Loucy (cell line): ENCODE results near the gene DKC1.
A peak's percentile ranks its signal among the peaks of the same experiment; 100 is the strongest.

Experiments
- H2AFZ ChIP-seq: fragments of 200-600 bp; sonication (generic); 2 replicates; pipeline ENCODE4 v1.6.0; 2016; ENCODE audit warnings: antibody characterized with exemption, mild to moderate bottlenecking, low read length, moderate library complexity
- H3F3A ChIP-seq: fragments of 200-600 bp; 2 replicates; pipeline ENCODE4 v1.6.0; 2016; ENCODE audit warnings: antibody characterized with exemption, low read depth, mild to moderate bottlenecking
- H3K27me3 ChIP-seq: fragments of 200-600 bp; sonication (generic); 2 replicates; pipeline ENCODE4 v1.6.1; 2014; ENCODE audit warnings: low read length, mild to moderate bottlenecking; ENCODE audit not compliant: insufficient read depth, poor library complexity, severe bottlenecking
- H3K36me3 ChIP-seq: fragments of 200-600 bp; sonication (generic); 2 replicates; pipeline ENCODE4 v1.6.1; 2016; ENCODE audit warnings: low read length; ENCODE audit not compliant: insufficient read depth
- H3K4me1 ChIP-seq: fragments of 200-600 bp; sonication (generic); 2 replicates; pipeline ENCODE4 v1.5.1; 2014; ENCODE audit warnings: low read length, mild to moderate bottlenecking; ENCODE audit not compliant: insufficient read depth, poor library complexity, severe bottlenecking
- H3K4me2 ChIP-seq: fragments of 200-600 bp; sonication (generic); 2 replicates; pipeline ENCODE4 v1.6.0; 2014; ENCODE audit warnings: antibody characterized with exemption, low read length, low read depth, mild to moderate bottlenecking; ENCODE audit not compliant: poor library complexity, severe bottlenecking
- H3K4me3 ChIP-seq: fragments of 200-600 bp; sonication (generic); 2 replicates; pipeline ENCODE4 v1.5.1; 2014; ENCODE audit warnings: low read length, mild to moderate bottlenecking, mixed read lengths; ENCODE audit not compliant: poor library complexity, severe bottlenecking
- H3K79me2 ChIP-seq: fragments of 200-600 bp; sonication (generic); 2 replicates; pipeline ENCODE4 v1.6.1; 2014; ENCODE audit warnings: low read length; ENCODE audit not compliant: insufficient read depth
- H3K9ac ChIP-seq: fragments of 200-600 bp; sonication (generic); 2 replicates; pipeline ENCODE4 v1.6.0; 2014; ENCODE audit warnings: mild to moderate bottlenecking, low read depth, low read length, moderate library complexity; ENCODE audit not compliant: poor library complexity, severe bottlenecking
- H3K9me2 ChIP-seq: fragments of 200-600 bp; sonication (generic); replicated peaks from 2 replicates; pipeline ENCODE4 v1.6.1; 2016; ENCODE audit warnings: low read depth, low read length, mixed read lengths
- H3K9me3 ChIP-seq: fragments of 200-600 bp; sonication (generic); 2 replicates; pipeline ENCODE4 v1.6.1; 2014; ENCODE audit warnings: mild to moderate bottlenecking, antibody characterized with exemption, low read length, low read depth; ENCODE audit not compliant: insufficient read depth
- H4K20me1 ChIP-seq: fragments of 200-600 bp; sonication (generic); 2 replicates; pipeline ENCODE4 v1.6.0; 2014; ENCODE audit warnings: antibody characterized with exemption, low read length, mild to moderate bottlenecking; ENCODE audit not compliant: insufficient read depth, poor library complexity, severe bottlenecking
- EZH2phosphoT487 ChIP-seq: fragments of 200-600 bp; IDR thresholded peaks from 2 replicates; pipeline ENCODE4 v1.6.1; 2018; ENCODE audit warnings: antibody characterized with exemption, mild to moderate bottlenecking, moderate library complexity, borderline replicate concordance
- TF ChIP-seq, protein P1 (sequence below): fragments of 200-600 bp; sonication (generic); conservative IDR thresholded peaks from 2 replicates; pipeline ENCODE4 v1.5.1; 2014; ENCODE audit warnings: mild to moderate bottlenecking, antibody characterized with exemption, low read length

The DKC1 gene

DNA sequence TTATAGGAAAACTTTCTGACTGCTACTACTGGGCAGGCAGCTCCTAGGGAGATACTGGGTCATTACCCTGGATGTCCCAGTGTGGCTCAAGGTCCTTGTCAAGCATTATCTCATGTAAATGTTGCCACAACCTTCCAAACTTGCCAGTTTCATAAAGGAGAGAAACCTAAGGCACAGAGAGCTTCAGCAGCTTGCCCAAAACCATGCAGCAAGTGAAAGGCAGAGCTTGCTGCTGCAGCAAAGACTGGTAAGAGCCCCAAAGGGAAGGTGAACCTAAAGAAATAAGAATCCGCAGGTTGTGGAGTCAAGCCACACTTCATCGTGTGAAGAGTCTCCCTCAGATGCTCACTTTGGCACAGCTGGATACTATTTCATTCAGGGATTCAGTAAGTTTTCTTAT is 40.3 kb downstream of the DKC1 start:
- H3K9me2 ChIP-seq: no peaks in the 10 kb centered on the region
- no peaks in the 10 kb centered on the region; the same call in 1 of the 2 replicates for H3F3A ChIP-seq
- H3K4me1 ChIP-seq: peaks cover 47% of the 10 kb centered on the region
- no peaks in the 10 kb centered on the region for H3K9me3 ChIP-seq
- H3K36me3 ChIP-seq: no peaks in the 10 kb centered on the region
- H4K20me1 ChIP-seq: no peaks in the 10 kb centered on the region
- H3K79me2 ChIP-seq: peaks cover 17% of the 10 kb centered on the region; the same call in 1 of the 2 replicates
- no peak overlapping the region for H3K9ac ChIP-seq
- TF ChIP-seq EZH2phosphoT487: no peak
- TF ChIP-seq, protein P1, sequence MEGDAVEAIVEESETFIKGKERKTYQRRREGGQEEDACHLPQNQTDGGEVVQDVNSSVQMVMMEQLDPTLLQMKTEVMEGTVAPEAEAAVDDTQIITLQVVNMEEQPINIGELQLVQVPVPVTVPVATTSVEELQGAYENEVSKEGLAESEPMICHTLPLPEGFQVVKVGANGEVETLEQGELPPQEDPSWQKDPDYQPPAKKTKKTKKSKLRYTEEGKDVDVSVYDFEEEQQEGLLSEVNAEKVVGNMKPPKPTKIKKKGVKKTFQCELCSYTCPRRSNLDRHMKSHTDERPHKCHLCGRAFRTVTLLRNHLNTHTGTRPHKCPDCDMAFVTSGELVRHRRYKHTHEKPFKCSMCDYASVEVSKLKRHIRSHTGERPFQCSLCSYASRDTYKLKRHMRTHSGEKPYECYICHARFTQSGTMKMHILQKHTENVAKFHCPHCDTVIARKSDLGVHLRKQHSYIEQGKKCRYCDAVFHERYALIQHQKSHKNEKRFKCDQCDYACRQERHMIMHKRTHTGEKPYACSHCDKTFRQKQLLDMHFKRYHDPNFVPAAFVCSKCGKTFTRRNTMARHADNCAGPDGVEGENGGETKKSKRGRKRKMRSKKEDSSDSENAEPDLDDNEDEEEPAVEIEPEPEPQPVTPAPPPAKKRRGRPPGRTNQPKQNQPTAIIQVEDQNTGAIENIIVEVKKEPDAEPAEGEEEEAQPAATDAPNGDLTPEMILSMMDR: no peak
- no peak overlapping the region for H2AFZ ChIP-seq
- peak overlapping the region; percentile 66 for H3K4me2 ChIP-seq
- no peaks in the 10 kb centered on the region for H3K27me3 ChIP-seq
- H3K4me3 ChIP-seq: peak overlapping the region; percentile 6

DNA sequence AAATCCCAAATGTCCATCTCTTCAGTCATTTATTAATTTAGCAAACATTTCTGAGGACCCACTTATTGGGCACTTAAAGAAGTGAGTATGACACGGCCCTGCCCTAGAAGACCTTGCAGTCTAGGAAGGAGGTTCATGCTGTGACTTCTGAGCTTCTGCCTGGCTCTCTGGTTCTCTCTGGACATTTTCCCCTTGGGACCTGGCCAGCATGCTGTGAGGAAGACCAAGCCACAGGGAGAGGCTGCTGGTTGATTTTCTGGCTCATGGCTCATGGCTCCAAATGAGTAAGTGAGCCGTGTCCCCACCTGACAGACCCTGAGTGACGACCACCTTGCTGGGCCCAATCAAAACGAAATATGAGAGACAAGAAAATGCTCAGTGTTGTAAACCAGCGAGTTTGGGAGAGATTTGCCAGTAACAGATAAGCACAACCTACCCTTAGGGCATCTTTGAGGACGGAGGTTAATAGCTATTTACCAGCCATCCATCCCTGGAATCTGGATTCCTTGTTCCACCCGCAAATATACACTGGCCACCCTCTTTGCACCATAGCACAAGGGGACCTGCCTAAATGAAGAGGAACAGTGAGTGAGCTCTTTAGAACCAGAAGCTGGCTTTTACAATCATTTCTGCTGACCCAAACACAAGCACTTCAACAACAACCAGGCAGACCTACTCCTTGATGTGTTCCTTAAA is 41.7 kb downstream of the DKC1 start:
- Histone ChIP-seq H3K79me2 (0 out of 2 replicates have a peak, but pooled peaks cover 9% of the 10 kb centered on the region), H2AFZ (0 out of 2 replicates have a peak overlapping the region, but pooled peaks have one; percentile 80), H3K9me2 (no peaks in the 10 kb centered on the region)

DNA sequence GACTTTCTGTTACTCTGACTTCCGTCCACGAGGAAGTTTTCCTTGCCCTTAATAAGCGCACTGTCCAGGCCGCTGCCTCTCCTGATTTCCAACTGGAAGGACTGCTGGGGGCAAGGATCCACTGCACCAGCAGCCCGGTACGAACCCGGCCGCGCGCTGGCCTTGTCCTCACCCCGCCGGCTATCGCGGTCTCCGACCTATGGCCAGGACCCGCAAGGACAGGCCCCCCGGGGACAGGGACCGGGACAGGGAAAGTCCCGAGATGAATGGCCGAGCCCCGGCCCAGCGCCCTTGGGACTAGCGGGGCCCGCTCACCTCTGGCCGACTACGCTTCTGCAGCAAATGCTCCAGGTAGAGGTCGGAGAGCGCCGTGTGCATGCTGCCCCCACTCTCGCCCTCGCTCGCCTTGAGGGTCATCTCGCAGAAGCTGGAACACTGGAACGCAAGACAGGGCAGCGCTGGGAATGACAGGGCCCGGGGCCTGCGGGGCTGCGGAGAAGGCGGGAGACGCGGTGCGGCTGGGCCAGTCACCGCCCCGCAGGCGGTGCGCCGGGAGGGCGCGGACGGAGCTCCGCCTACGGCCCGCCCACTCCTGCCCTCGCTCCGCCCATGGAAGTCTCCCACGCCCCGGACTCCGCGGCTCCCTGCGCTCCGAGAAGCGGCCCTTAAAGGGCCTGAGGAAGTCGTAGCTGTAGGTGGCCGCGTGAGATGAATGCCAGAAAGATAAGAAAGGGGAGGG is 42.5 kb downstream of the DKC1 start, which contains the start of gene MPP1:
TSS of gene MPP1 (minus strand) at position 529 of the 739 bp plus-strand sequence. CDS start at position 417, 112 bp downstream.
- no peaks in the 10 kb centered on the region for H3K9me3 ChIP-seq
- H3K27me3 ChIP-seq: no peaks in the 10 kb centered on the region
- H2AFZ ChIP-seq: peak within 1 kb of the TSS; percentile 80
- H3K9ac ChIP-seq: peak within 1 kb of the TSS; percentile 76
- H3K4me1 ChIP-seq: peaks cover 40% of the 10 kb centered on the region
- H3K9me2 ChIP-seq: no peaks in the 10 kb centered on the region
- peak within 1 kb of the TSS; percentile 66 for H3K4me2 ChIP-seq
- peak within 1 kb of the TSS; percentile 77 for H3K4me3 ChIP-seq
- no peaks in the 10 kb centered on the region for H3K36me3 ChIP-seq
- no peaks in the 10 kb centered on the region for H4K20me1 ChIP-seq
- TF ChIP-seq, protein P1: no peak
- no peak for TF ChIP-seq EZH2phosphoT487
- 0 out of 2 replicates have a peak, but pooled peaks cover 9% of the 10 kb centered on the region for H3K79me2 ChIP-seq
- no peaks in the 10 kb centered on the region; the same call in 1 of the 2 replicates for H3F3A ChIP-seq

More for the DNA sequence above, 41.7 kb downstream of the DKC1 start:
- Histone ChIP-seq H3K9ac (peak overlapping the region; percentile 76), H3K27me3 (no peaks in the 10 kb centered on the region), H3K36me3 (no peaks in the 10 kb centered on the region), H3K9me3 (no peaks in the 10 kb centered on the region), H3K4me3 (peak overlapping the region; percentile 77), H3K4me1 (peaks cover 42% of the 10 kb centered on the region), H3F3A (no peaks in the 10 kb centered on the region; the same call in 1 of the 2 replicates), H4K20me1 (no peaks in the 10 kb centered on the region), H3K4me2 (peak overlapping the region; percentile 66)
- TF ChIP-seq, protein P1: no peak
- TF ChIP-seq EZH2phosphoT487: no peak
